Measurements from ENCODE around the gene SEC24C. TPM values are rescaled to one million over a fixed set of nuclear protein-coding genes. Genes with fewer than 3 reads are reported as not detected.

Gene SEC24C
- total and polyA plus RNA-seq, 2 of the 13 experiments (the other 11 are each of a cell fraction or from before 2014, with no cell fraction given): 63.1 to 66.4 TPM

GRCh38 chr10:73772281-73773151 is 28.3 kb downstream of the SEC24C start (continued):
- TF ChIP-seq HOMEZ (CRISPR knock-in tag; IDR thresholded peaks at IDR 0.05; ENCODE audit: low read depth) (peak; percentile 41; the same call in 1 of the 2 replicates), ZNF18 (CRISPR knock-in tag; IDR thresholded peaks at IDR 0.05; ENCODE audit: insufficient replicate concordance) (peak; percentile 68), MTERF4 (CRISPR knock-in tag; IDR thresholded peaks at IDR 0.05) (0 out of 2 replicates have a peak, but pooled peaks have one; percentile 53), ZNF574 (CRISPR knock-in tag; IDR thresholded peaks at IDR 0.05) (peak; percentile 35; the same call in 1 of the 2 replicates), NR0B2 (CRISPR knock-in tag; IDR thresholded peaks at IDR 0.05) (peak; percentile 80), AGO1 (IDR thresholded peaks at IDR 0.05; ENCODE audit: low read depth, low read length, poor library complexity, severe bottlenecking) (peak; percentile 85), SNAPC4 (CRISPR knock-in tag; IDR thresholded peaks at IDR 0.05) (no peak), HNF4A (CRISPR knock-in tag; IDR thresholded peaks at IDR 0.05) (no peak), DR1 (CRISPR knock-in tag; IDR thresholded peaks at IDR 0.05) (peak; percentile 22; the same call in 1 of the 2 replicates), ZNF552 (CRISPR knock-in tag; IDR thresholded peaks at IDR 0.05; ENCODE audit: borderline replicate concordance) (0 out of 2 replicates have a peak, but pooled peaks have one; percentile 66), ZNF317 (CRISPR knock-in tag; IDR thresholded peaks at IDR 0.05) (peak; percentile 37; the same call in 1 of the 2 replicates), HNRNPUL1 (IDR thresholded peaks at IDR 0.05; ENCODE audit: low read depth, low read length) (0 out of 2 replicates have a peak, but pooled peaks have one; percentile 19)

Data from HepG2 (cell line).